K562 (cell line): ENCODE data around the gene POLR3E. TPM values are rescaled to one million over a fixed set of nuclear protein-coding genes. Genes with fewer than 3 reads are reported as not detected.

Source experiments
- BCLAF1 ChIP-seq, 2 experiments: fragments of 450-650 bp in 1 of 2; IDR thresholded peaks; 2 replicates each; pipeline ENCODE4 v1.6.1; 2011 to 2017; ENCODE audit warnings: low read depth in 2 of 2, antibody characterized with exemption in 1 of 2, borderline replicate concordance in 1 of 2, low read length in 1 of 2, mild to moderate bottlenecking in 1 of 2, mixed read lengths in 1 of 2; ENCODE audit not compliant: control insufficient read depth in 1 of 2
- RBFOX2 ChIP-seq: fragments of 200-400 bp; formaldehyde crosslinking; IDR thresholded peaks from 2 replicates; pipeline ENCODE4 v1.6.1; 2017; ENCODE audit warnings: low read depth, mild to moderate bottlenecking, low read length, moderate library complexity
- TRIM24 ChIP-seq, 2 experiments: fragments of 450-650 bp; IDR thresholded peaks; 2 replicates each; pipeline ENCODE4 v1.6.1; 2016
- ZNF644 ChIP-seq: fragments of 200-800 bp; sonication (Bioruptor generic); IDR thresholded peaks from 2 replicates; pipeline ENCODE4 v1.6.1; 2016; ENCODE audit warnings: low read depth, missing genetic modification characterization, missing compliant biosample characterization
- polyA plus RNA-seq, 8 experiments: library from polyadenylated mRNA; depleted of rRNA in 4 of 8; stranded (reverse) in 5 of 8; unstranded in 3 of 8; fragments of >200 nt; fragmentation: Nextera tagmentation in 2 of 8; fragmentation: Illumina TruSeq in 1 of 8; extraction: Ambion mirVana in 2 of 8; extraction: Trizol in 1 of 8; gene quantifications; 2 replicates each; pipeline versions ENCODE4 v1.2.1 to v1.2.3, GENCODE V29; 2011 to 2014; ENCODE audit warnings: inconsistent platforms in 1 of 8, missing spikeins in 1 of 8
- total RNA-seq, 7 experiments: library from RNA; depleted of rRNA in 6 of 7; stranded (reverse); fragments of >200 nt in 6 of 7; fragmentation: Illumina TruSeq in 2 of 7; extraction: Trizol in 2 of 7; gene quantifications; 2 replicates each; pipeline versions ENCODE4 v1.2.1 to v1.2.3, GENCODE V29; 2011 to 2021; ENCODE audit warnings: low replicate concordance in 1 of 7
- TF ChIP-seq, protein P1 (sequence below): fragments of 250-450 bp; sonication (Bioruptor Pico); IDR thresholded peaks from 2 replicates; pipeline ENCODE4 v1.5.0; 2021

The POLR3E gene
- total and polyA plus RNA-seq, 9 of the 15 experiments (the other 6 are each of a cell fraction or from before 2014, with no cell fraction given) = 17.7 to 151 (median 82.6) TPM

DNA sequence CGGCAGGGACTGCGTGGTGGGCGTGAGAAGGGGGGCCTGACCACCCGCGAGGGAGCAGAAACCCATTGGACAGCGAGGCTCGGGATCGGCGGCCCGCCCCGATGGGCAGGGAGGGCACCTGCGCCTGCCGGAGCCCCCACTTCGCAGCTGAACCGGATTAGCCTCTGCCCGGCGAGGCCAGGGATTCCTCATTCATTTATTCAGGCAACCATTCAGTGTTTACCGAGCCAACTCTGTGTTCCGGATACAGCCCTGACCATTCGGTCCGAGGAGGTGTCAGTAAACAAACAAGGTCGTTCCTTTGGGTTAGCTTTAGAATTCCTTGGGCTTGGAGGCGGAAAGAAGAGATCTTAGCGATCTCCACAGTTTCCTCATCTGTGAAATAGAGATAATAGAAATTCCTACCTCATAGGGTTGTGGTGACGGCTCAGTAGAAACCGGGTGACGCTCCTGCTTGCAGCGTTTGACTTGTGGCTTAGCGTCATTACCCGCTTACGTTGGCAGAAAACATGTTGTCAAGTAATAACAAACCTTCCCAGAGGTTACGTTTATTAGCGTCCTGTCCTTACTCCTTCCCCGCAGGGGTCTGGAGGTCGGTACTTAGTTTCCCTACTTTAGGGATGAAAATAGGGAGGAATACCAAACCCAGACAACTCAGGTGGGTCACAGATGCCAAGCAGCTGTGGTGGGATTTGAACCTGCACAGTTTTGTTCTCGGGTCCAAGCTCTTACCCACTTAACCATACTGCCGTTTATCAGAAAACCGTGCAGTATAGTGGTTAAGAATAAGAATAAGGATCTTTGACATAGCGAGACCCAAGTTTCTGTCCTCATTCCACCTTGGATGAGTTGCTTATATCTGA, 893 bp downstream of the POLR3E start (continued):
- TF ChIP-seq BCLAF1 (IDR thresholded peaks at IDR 0.05; ENCODE audit: borderline replicate concordance in 1 of 2, control insufficient read depth in 1 of 2, low read depth in 2 of 2, low read length in 1 of 2) = 0 out of 4 replicates have a peak, but pooled peaks of 1 of the 2 experiments have one; percentile 83
- TF ChIP-seq, protein P1, sequence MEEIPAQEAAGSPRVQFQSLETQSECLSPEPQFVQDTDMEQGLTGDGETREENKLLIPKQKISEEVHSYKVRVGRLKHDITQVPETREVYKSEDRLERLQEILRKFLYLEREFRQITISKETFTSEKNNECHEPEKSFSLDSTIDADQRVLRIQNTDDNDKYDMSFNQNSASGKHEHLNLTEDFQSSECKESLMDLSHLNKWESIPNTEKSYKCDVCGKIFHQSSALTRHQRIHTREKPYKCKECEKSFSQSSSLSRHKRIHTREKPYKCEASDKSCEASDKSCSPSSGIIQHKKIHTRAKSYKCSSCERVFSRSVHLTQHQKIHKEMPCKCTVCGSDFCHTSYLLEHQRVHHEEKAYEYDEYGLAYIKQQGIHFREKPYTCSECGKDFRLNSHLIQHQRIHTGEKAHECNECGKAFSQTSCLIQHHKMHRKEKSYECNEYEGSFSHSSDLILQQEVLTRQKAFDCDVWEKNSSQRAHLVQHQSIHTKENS (CRISPR knock-in tag) = peak; percentile 87; the same call in 1 of the 2 replicates
- peak; percentile 77 for TF ChIP-seq RBFOX2
- TF ChIP-seq TRIM24 (IDR thresholded peaks at IDR 0.05) = no peak
- peak; percentile 63; the same call in 1 of the 2 replicates for TF ChIP-seq ZNF644 (tag)
